AG04449 (cell line): ENCODE data around the gene YARS1.

Experiments
- CTCF ChIA-PET: fragments of 350-600 bp; formaldehyde crosslinking; extraction: SDS; loops from one replicate; lab custom pipeline; 2021; ENCODE audit warnings: antibody characterized with exemption; lab: Yijun Ruan, JAX
- POLR2A ChIA-PET: fragments of 400-600, 350-600 bp; formaldehyde crosslinking; extraction: SDS; loops from one replicate; lab custom pipeline; 2020; ENCODE audit warnings: antibody characterized with exemption, inconsistent platforms; lab: Yijun Ruan, JAX
- DNase-seq: peaks from one replicate; pipeline ENCODE4 v3.0.0-alpha.2; 2010; ENCODE audit warnings: low read depth, low spot score
- H3K4me3 ChIP-seq: 2 replicates; pipeline ENCODE4 v1.5.1; 2011; ENCODE audit warnings: low read depth, mild to moderate bottlenecking, control low read depth, low read length
- TF ChIP-seq, protein P1 (sequence below): IDR thresholded peaks from one replicate; pipeline ENCODE4 v1.5.1; 2011; ENCODE audit warnings: mild to moderate bottlenecking, moderate library complexity, low read length, control low read depth, inconsistent platforms; ENCODE audit not compliant: insufficient read depth; ENCODE audit errors: missing control alignments

YARS1 gene

GRCh38 chr1:32786856-32787255 lies 30.3 kb downstream of the YARS1 start:
- no peak overlapping the region for H3K4me3 ChIP-seq
- no peak for DNase-seq
- TF ChIP-seq, protein P1, sequence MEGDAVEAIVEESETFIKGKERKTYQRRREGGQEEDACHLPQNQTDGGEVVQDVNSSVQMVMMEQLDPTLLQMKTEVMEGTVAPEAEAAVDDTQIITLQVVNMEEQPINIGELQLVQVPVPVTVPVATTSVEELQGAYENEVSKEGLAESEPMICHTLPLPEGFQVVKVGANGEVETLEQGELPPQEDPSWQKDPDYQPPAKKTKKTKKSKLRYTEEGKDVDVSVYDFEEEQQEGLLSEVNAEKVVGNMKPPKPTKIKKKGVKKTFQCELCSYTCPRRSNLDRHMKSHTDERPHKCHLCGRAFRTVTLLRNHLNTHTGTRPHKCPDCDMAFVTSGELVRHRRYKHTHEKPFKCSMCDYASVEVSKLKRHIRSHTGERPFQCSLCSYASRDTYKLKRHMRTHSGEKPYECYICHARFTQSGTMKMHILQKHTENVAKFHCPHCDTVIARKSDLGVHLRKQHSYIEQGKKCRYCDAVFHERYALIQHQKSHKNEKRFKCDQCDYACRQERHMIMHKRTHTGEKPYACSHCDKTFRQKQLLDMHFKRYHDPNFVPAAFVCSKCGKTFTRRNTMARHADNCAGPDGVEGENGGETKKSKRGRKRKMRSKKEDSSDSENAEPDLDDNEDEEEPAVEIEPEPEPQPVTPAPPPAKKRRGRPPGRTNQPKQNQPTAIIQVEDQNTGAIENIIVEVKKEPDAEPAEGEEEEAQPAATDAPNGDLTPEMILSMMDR: no peak
- ChIA-PET CTCF (interaction anchor here (1.2 to 4.8 kb wide), 5 partner anchors 11 to 87 kb away, joined by 3 to 52 read pairs (median 4); no protein-coding TSS in a partner anchor), POLR2A (no interaction called here)

DNA sequence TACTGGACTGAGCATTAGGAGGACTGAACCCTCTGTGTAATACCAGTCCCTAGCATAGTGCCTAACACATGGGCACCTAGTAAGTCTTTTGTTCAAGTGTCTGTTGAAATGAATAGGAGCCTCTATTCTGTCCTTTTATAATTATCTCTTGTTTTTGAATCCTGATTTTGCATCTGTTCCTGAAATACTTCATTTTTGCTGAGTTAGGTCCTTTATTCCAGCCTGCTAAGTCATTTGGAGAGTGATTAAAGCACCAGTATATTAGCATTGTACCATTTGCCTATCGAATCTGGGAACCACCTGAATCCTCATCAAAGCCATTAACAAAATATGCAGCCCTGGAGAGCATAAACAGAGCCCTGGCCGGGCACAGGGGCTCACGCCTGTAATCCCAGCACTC lies 32.3 kb downstream of the YARS1 start:
- TF ChIP-seq, protein P1: no peak
- DNase-seq: no peak
- CTCF ChIA-PET: interaction anchor here (4.2 to 5.9 kb wide), 3 partner anchors 10 to 72 kb away, joined by 33 to 52 read pairs (median 34); no protein-coding TSS in a partner anchor
- H3K4me3 ChIP-seq: no peak overlapping the region
- POLR2A ChIA-PET: no interaction called here

GRCh38 chr1:32783851-32784250 lies 33.3 kb downstream of the YARS1 start:
- ChIA-PET POLR2A (no interaction called here), CTCF (interaction anchor here (4.2 to 5.9 kb wide), 2 partner anchors 10 to 71 kb away, joined by 33 to 34 read pairs; no protein-coding TSS in a partner anchor)
- DNase-seq: no peak
- no peak overlapping the region for H3K4me3 ChIP-seq
- TF ChIP-seq, protein P1: no peak

GRCh38 chr1:32782086-32782485 lies 35.1 kb downstream of the YARS1 start:
- CTCF ChIA-PET: interaction anchor here (2.4 to 5.9 kb wide), 3 partner anchors 8 to 70 kb away, joined by 8 to 34 read pairs (median 33); no protein-coding TSS in a partner anchor

DNA sequence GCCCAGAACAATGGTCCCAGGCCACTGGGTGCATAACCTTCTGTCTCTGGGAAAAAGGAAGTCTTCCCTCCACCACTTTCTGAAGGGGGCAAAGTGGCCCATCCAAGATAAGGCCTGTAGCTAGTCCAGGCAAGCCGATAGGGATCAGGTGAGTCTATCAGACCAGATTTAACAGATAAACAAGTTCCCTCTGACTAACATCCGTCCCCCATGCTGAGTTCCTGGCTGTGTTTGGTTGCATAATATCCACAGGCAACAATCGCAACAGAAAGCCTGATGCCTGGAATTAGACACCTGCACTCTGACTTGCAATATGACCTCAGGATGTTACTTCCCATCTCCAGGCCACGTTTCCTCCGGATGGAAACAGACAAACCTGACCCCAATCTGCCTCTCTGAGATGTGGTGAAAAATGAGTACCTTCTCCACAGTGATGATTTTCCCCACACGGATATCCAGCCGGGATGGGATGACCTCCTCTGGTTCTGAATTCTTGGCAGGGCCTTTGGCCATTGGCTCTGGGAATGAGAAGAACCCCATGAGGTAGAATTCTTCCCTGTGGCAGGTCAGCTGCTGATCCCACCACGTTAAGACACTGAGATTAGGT lies 36.4 kb downstream of the YARS1 start:
- TF ChIP-seq, protein P1: no peak
- no peak overlapping the region for H3K4me3 ChIP-seq
- ChIA-PET POLR2A (no interaction called here), CTCF (interaction anchor here (2.4 to 5.9 kb wide), 3 partner anchors 7 to 68 kb away, joined by 8 to 34 read pairs (median 33); no protein-coding TSS in a partner anchor)
- no peak for DNase-seq

More at GRCh38 chr1:32782086-32782485, 35.1 kb downstream of the YARS1 start:
- TF ChIP-seq, protein P1: no peak
- no peak overlapping the region for H3K4me3 ChIP-seq
- DNase-seq: no peak
- POLR2A ChIA-PET: interaction anchor here (0.8 kb wide), 1 partner anchor 70 kb away, joined by 3 read pairs; no protein-coding TSS in a partner anchor

- ChIA-PET POLR2A (no interaction called here), CTCF (interaction anchor here (2.4 to 5.9 kb wide), 2 partner anchors 10 to 67 kb away, joined by 8 to 34 read pairs; no protein-coding TSS in a partner anchor)
- no peak overlapping the region for H3K4me3 ChIP-seq
- DNase-seq: no peak
- TF ChIP-seq, protein P1: no peak
Observed at GRCh38 chr1:32780005-32780404, 37.2 kb downstream of the YARS1 start.
